HCT116 (cell line): ENCODE data around the gene C14orf180. TPM values are rescaled to one million over a fixed set of nuclear protein-coding genes. Genes with fewer than 3 reads are reported as not detected.
A peak's percentile ranks its signal among the peaks of the same experiment; 100 is the strongest.

ENCODE experiments used
- ATAC-seq: fragments of 200-7000 bp; cut with Tn5 transposase; 2 replicates; pipeline ENCODE4 v1.9.1; 2020; ENCODE audit warnings: mild to moderate bottlenecking, moderate library complexity
- BruUV-seq: library from RNA; stranded (reverse); fragments of 400-500 nt; replicated peaks from 2 replicates; lab custom pipeline; 2021; lab: Mats Ljungman, UMichigan
- CTCF ChIA-PET: fragments of 300-600 bp; sonication (Branson Sonifier 250); formaldehyde crosslinking; loops from one replicate; lab custom pipeline; 2021; ENCODE audit warnings: antibody characterized with exemption; lab: Charles Lee
- POLR2A ChIA-PET: fragments of 300-600, 350-600 bp; sonication (Branson Sonifier 250); formaldehyde crosslinking; loops from one replicate; lab custom pipeline; 2021; ENCODE audit warnings: antibody characterized with exemption; lab: Charles Lee
- RAD21 ChIA-PET, 2 experiments: fragments of 300-600 bp; sonication (Branson Sonifier 250); formaldehyde crosslinking; loops; one replicate each; lab custom pipeline; 2023; ENCODE audit warnings: low total read pairs in 2 of 2; ENCODE audit not compliant: uncharacterized antibody in 2 of 2, unreplicated experiment in 2 of 2, low non-redundant PET in 1 of 2; lab: Charles Lee
- DNase-seq: peaks from one replicate; pipeline ENCODE4 v3.0.0-alpha.2; 2010; ENCODE audit warnings: low read depth, low spot score
- H2AFZ ChIP-seq: fragments of 200-600 bp; shearing (Covaris generic), sonication (generic); 2 replicates; pipeline ENCODE4 v1.6.1; 2017; ENCODE audit warnings: low read depth, mixed run types, mixed read lengths, antibody characterized with exemption, low read length; ENCODE audit not compliant: poor library complexity, severe bottlenecking
- H3K27ac ChIP-seq: 2 replicates; pipeline ENCODE4 v1.5.1; 2012; ENCODE audit warnings: low read depth, low read length
- H3K27me3 ChIP-seq: fragments of 200-600 bp; sonication (generic); 2 replicates; pipeline ENCODE4 v1.6.1; 2016; ENCODE audit warnings: mixed run types, low read length, mixed read lengths; ENCODE audit not compliant: insufficient read depth
- H3K36me3 ChIP-seq, 2 experiments: fragments of 200-500 bp in 1 of 2; fragments of 200-600 bp in 1 of 2; sonication (Bioruptor generic) in 1 of 2; sonication (generic) in 1 of 2; 2 replicates each; pipeline versions ENCODE4 v1.5.1 to v1.6.1; 2014 to 2016; ENCODE audit warnings: low read length in 2 of 2, inconsistent platforms in 1 of 2, mixed read lengths in 1 of 2, mixed run types in 1 of 2; ENCODE audit not compliant: insufficient read depth in 2 of 2, control insufficient read depth in 1 of 2
- H3K4me1 ChIP-seq, 2 experiments: fragments of 200-600 bp in 1 of 2; sonication (generic) in 1 of 2; 2 replicates each; pipeline versions ENCODE4 v1.5.1 to v1.6.1; 2012 to 2017; ENCODE audit warnings: low read length in 2 of 2, inconsistent platforms in 1 of 2, mild to moderate bottlenecking in 1 of 2, mixed read lengths in 1 of 2, mixed run types in 1 of 2, moderate library complexity in 1 of 2; ENCODE audit not compliant: insufficient read depth in 2 of 2, control insufficient read depth in 1 of 2
- H3K4me2 ChIP-seq: fragments of 200-600 bp; sonication (generic); 2 replicates; pipeline ENCODE4 v1.6.1; 2017; ENCODE audit warnings: mixed run types, low read length, mixed read lengths
- H3K4me3 ChIP-seq, 2 experiments: fragments of 200-600 bp in 1 of 2; sonication (generic) in 1 of 2; replicated peaks in 1 of 2; 2 replicates each; pipeline ENCODE4 v1.5.1; 2011 to 2016; ENCODE audit warnings: low read length in 2 of 2, control low read depth in 1 of 2, low read depth in 1 of 2, mild to moderate bottlenecking in 1 of 2, mixed read lengths in 1 of 2, mixed run types in 1 of 2
- H3K79me2 ChIP-seq: fragments of 200-600 bp; sonication (generic); 2 replicates; pipeline ENCODE4 v1.6.1; 2017; ENCODE audit warnings: mild to moderate bottlenecking, mixed run types, low read length, moderate library complexity, mixed read lengths; ENCODE audit not compliant: insufficient read depth
- H3K9ac ChIP-seq: fragments of 200-600 bp; sonication (generic); 2 replicates; pipeline ENCODE4 v1.6.1; 2016; ENCODE audit warnings: low read length, mixed read lengths
- H3K9me2 ChIP-seq: fragments of 200-600 bp; sonication (generic), shearing (Covaris generic); 2 replicates; pipeline ENCODE4 v1.6.1; 2017; ENCODE audit warnings: mixed run types, mild to moderate bottlenecking, moderate library complexity; ENCODE audit not compliant: insufficient read depth
- H3K9me3 ChIP-seq, 2 experiments: fragments of 200-500 bp in 1 of 2; fragments of 200-600 bp in 1 of 2; sonication (Bioruptor generic) in 1 of 2; sonication (generic) in 1 of 2; 2 replicates each; pipeline ENCODE4 v1.6.1; 2014 to 2017; ENCODE audit warnings: low read length in 2 of 2, mixed read lengths in 2 of 2, inconsistent platforms in 1 of 2, low read depth in 1 of 2, mild to moderate bottlenecking in 1 of 2, mixed run types in 1 of 2, moderate library complexity in 1 of 2; ENCODE audit not compliant: control insufficient read depth in 1 of 2, insufficient read depth in 1 of 2
- H4K20me1 ChIP-seq: fragments of 200-600 bp; sonication (generic), shearing (Covaris generic); 2 replicates; pipeline ENCODE4 v1.6.1; 2017; ENCODE audit warnings: mixed run types, mild to moderate bottlenecking, moderate library complexity; ENCODE audit not compliant: insufficient read depth
- CEBPB ChIP-seq: IDR thresholded peaks from 2 replicates; pipeline ENCODE4 v1.6.1; 2012; ENCODE audit warnings: low read depth
- EGR1 ChIP-seq: IDR thresholded peaks from 2 replicates; pipeline ENCODE4 v1.6.1; 2012; ENCODE audit warnings: low read depth
- JUND ChIP-seq: IDR thresholded peaks from 2 replicates; pipeline ENCODE4 v1.6.1; 2012
- POLR2A ChIP-seq: IDR thresholded peaks from 2 replicates; pipeline ENCODE4 v1.7.0; 2011; ENCODE audit warnings: borderline replicate concordance; ENCODE audit not compliant: insufficient read depth, insufficient read length; ENCODE audit errors: extremely low read depth
- SIN3A ChIP-seq: IDR thresholded peaks from 2 replicates; pipeline ENCODE4 v1.6.1; 2012; ENCODE audit warnings: low read depth
- SP1 ChIP-seq: IDR thresholded peaks from 2 replicates; pipeline ENCODE4 v1.6.1; 2012; ENCODE audit warnings: low read depth
- SRF ChIP-seq: IDR thresholded peaks from 2 replicates; pipeline ENCODE4 v1.6.1; 2012; ENCODE audit warnings: low read depth
- YY1 ChIP-seq: IDR thresholded peaks from 2 replicates; pipeline ENCODE4 v1.6.1; 2011; ENCODE audit warnings: low read length, low read depth, moderate library complexity, mild to moderate bottlenecking; ENCODE audit not compliant: insufficient replicate concordance; ENCODE audit errors: extremely low read depth
- ZFX ChIP-seq: fragments of 450-650 bp; IDR thresholded peaks from 2 replicates; pipeline ENCODE4 v1.6.1; 2017
- ZNF274 ChIP-seq: fragments of 200-500 bp; sonication (Bioruptor generic); IDR thresholded peaks from 2 replicates; pipeline ENCODE4 v1.6.1; 2014; ENCODE audit warnings: mild to moderate bottlenecking, low read depth, low read length, inconsistent platforms
- intact Hi-C: fragments of 100-400 bp; cut with micrococcal nuclease; formaldehyde crosslinking; loops from 2 replicates; pipeline ENCODE4 v1.10.0; 2022
- total RNA-seq: library from RNA; stranded (reverse); gene quantifications from one replicate; pipeline ENCODE4 v1.2.1, GENCODE V29; 2021; ENCODE audit not compliant: unreplicated experiment
- TF ChIP-seq, protein P1 (sequence below): IDR thresholded peaks from 2 replicates; pipeline ENCODE4 v1.6.1; 2012

C14orf180 gene
- total RNA-seq, 1 experiment from 2014 or later, result not detected

DNA sequence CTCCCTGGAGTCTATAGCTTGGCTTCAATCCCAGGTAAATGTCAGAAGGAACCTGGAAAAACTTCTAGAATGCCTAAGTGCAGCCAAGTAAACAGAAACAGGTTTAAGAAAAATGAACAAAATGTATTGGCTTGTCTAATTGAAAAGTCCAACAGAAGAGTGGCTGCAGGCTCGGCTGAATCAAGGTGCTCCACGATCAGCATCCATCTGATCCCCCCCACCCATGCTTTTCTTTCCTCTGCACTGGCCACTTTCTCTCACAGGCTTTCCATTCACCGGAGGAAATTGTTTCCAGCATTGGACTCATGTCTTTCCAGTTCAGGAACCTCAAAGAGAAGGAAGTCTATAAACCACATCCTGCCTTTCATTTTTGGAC, 42.0 kb upstream of the C14orf180 start:
- no peak for DNase-seq
- Histone ChIP-seq H3K36me3 (no peaks in the 10 kb centered on the region), H3K27ac (no peak overlapping the region), H3K79me2 (no peaks in the 10 kb centered on the region), H4K20me1 (no peaks in the 10 kb centered on the region), H3K9me3 (no peaks in the 10 kb centered on the region), H2AFZ (no peak overlapping the region), H3K4me3 (no peak overlapping the region), H3K27me3 (peaks cover 23% of the 10 kb centered on the region), H3K9ac (no peak overlapping the region), H3K4me1 (peaks cover 0 to 8% of the 10 kb centered on the region in 2 experiments; a peak in 1 of 4 replicates), H3K9me2 (no peaks in the 10 kb centered on the region), H3K4me2 (peak overlapping the region; percentile 10; the same call in 1 of the 2 replicates)
- ChIA-PET POLR2A (no interaction called here), CTCF (no interaction called here), RAD21 (no interaction called here)
- BruUV-seq, result no TSS peak
- intact Hi-C loops, result no loop called here
- no peak for ATAC-seq
- TF ChIP-seq SIN3A (no peak), POLR2A (no peak), JUND (no peak), SP1 (no peak), ZFX (no peak), CEBPB (no peak), YY1 (no peak), ZNF274 (no peak), EGR1 (no peak), SRF (no peak)
- TF ChIP-seq, protein P1, sequence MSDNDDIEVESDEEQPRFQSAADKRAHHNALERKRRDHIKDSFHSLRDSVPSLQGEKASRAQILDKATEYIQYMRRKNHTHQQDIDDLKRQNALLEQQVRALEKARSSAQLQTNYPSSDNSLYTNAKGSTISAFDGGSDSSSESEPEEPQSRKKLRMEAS, result no peak

DNA sequence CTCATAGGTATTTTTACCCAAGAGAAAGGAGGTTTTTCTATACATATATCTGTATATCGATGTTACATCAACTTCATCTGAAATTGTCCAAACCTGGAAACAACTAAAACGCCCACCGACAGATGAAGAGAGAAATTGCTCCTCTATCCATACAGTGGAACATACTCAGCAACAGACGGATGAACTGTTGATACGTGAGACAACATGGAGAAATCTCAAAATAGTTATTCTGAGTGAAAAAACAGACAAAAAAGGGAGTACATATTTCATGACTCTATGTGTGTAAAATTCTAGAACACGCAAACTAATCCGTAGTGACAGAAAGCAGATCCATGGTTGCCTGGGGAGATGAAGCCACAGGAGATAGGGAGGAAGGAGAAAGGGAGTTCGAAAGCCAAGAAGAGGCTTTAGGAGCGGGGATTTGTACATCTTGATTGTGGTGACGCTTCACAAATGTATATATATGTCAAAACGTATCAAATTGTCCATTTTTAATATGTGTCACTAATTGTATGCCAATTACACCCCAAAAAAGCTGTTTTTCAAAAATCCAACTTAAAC, 37.6 kb upstream of the C14orf180 start:
- BruUV-seq, result no TSS peak
- Histone ChIP-seq H3K27me3 (peaks cover 40% of the 10 kb centered on the region), H2AFZ (no peak overlapping the region), H3K9ac (no peak overlapping the region), H4K20me1 (no peaks in the 10 kb centered on the region), H3K27ac (no peak overlapping the region), H3K79me2 (no peaks in the 10 kb centered on the region), H3K4me3 (no peak overlapping the region), H3K36me3 (no peaks in the 10 kb centered on the region)
- RAD21 ChIA-PET, result no interaction called here
- DNase-seq (no peak), ATAC-seq (no peak)
- intact Hi-C loops, result no loop called here
- TF ChIP-seq ZFX, result no peak
- TF ChIP-seq, all 23 proteins: peak for 0
- Histone ChIP-seq H3K9me3 (no peaks in the 10 kb centered on the region), H3K9me2 (no peaks in the 10 kb centered on the region), H3K4me1 (peaks cover 0 to 6% of the 10 kb centered on the region in 2 experiments; a peak in 1 of 4 replicates), H3K4me2 (no peak overlapping the region)
- ChIA-PET POLR2A (no interaction called here), CTCF (no interaction called here)
